Right lobe of liver (tissue), 4 donors: ENCODE measurements around the gene RSAD2.

Experiments
- POLR2A ChIP-seq: fragments of 450-650 bp; IDR thresholded peaks from one replicate; pipeline ENCODE4 v1.6.1; 2017; ENCODE audit warnings: antibody characterized with exemption, mild to moderate bottlenecking
- TF ChIP-seq, protein P1 (sequence below), 4 donors: fragments of 200-600 bp in 3 of 4; fragments of 450-650 bp in 1 of 4; IDR thresholded peaks; one replicate each; pipeline versions ENCODE4 v1.5.1 to v1.8.0; 2016 to 2022; ENCODE audit warnings: antibody characterized with exemption in 4 of 4, mild to moderate bottlenecking in 2 of 4
- donor health status: DM: no; HTN: no; CAD: no.
- donor health status: DM: no; HTN: no; CAD: no.
- donor health status: DM: no; HTN: yes; CAD: no.

- TF ChIP-seq, protein P1, sequence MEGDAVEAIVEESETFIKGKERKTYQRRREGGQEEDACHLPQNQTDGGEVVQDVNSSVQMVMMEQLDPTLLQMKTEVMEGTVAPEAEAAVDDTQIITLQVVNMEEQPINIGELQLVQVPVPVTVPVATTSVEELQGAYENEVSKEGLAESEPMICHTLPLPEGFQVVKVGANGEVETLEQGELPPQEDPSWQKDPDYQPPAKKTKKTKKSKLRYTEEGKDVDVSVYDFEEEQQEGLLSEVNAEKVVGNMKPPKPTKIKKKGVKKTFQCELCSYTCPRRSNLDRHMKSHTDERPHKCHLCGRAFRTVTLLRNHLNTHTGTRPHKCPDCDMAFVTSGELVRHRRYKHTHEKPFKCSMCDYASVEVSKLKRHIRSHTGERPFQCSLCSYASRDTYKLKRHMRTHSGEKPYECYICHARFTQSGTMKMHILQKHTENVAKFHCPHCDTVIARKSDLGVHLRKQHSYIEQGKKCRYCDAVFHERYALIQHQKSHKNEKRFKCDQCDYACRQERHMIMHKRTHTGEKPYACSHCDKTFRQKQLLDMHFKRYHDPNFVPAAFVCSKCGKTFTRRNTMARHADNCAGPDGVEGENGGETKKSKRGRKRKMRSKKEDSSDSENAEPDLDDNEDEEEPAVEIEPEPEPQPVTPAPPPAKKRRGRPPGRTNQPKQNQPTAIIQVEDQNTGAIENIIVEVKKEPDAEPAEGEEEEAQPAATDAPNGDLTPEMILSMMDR (IDR thresholded peaks at IDR 0.05): no peak
- no peak for TF ChIP-seq POLR2A
Observed at GRCh38 chr2:6841537-6842287, 35.9 kb upstream of the RSAD2 start.
